GM12892 (cell line): ENCODE data around the gene SLC44A1.

Experiments used
- POLR2A ChIP-seq: IDR thresholded peaks from 2 replicates; pipeline ENCODE4 v1.6.1; 2011; ENCODE audit warnings: low read depth, low read length, control low read depth
- TAF1 ChIP-seq: IDR thresholded peaks from 2 replicates; pipeline ENCODE4 v1.6.1; 2011; ENCODE audit warnings: low read depth, mild to moderate bottlenecking, control low read depth, low read length, borderline replicate concordance

DNA sequence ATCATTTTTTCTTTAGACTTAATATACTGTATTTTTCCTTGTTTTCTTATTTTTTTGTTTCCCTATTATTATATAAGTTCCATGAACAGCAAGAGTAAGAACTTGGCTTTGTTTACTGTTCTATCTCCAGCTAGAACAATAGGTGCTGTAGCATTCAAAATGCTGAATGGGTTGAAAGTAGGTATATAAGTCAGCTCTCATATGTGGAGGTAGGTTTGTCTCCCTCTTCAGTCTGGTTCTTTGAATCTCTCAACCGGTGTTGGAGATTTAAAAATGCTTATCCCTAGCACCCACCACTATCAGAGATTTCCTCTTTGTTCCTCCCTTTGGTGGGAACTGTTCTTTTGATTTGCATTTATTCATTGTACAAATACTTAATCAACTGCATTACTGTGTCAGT is 115.9 kb downstream of the SLC44A1 start:
- TF ChIP-seq POLR2A, result no peak
- TF ChIP-seq TAF1, result no peak
